GM19397 (cell line): ENCODE measurements around the gene SYCP1.
"Not testable (repeated sequence)": the region's sequence is repeated elsewhere in the genome, so short reads cannot be mapped to it uniquely, and the experiment has no call there.

Experiments
- ATAC-seq: cut with Tn5 transposase; IDR thresholded peaks from one replicate; pipeline ENCODE4 v1.9.1; 2021; ENCODE audit warnings: mild to moderate bottlenecking, moderate library complexity; ENCODE audit not compliant: unreplicated experiment

The SYCP1 gene

GRCh38 chr1:114976891-114977290, 122.2 kb downstream of the SYCP1 start:
- ATAC-seq, result no peak

- no peak for ATAC-seq
Observed at GRCh38 chr1:114979278-114979891, 124.7 kb downstream of the SYCP1 start.

GRCh38 chr1:114982251-114982650, 127.6 kb downstream of the SYCP1 start:
- ATAC-seq, result no peak

GRCh38 chr1:114986286-114986685, 131.6 kb downstream of the SYCP1 start:
- ATAC-seq, result no peak

GRCh38 chr1:114988095-114988494, 133.4 kb downstream of the SYCP1 start:
- no peak for ATAC-seq

- ATAC-seq, result no peak
Observed at GRCh38 chr1:114997510-114998289, 143.0 kb downstream of the SYCP1 start.

- no peak for ATAC-seq
Observed at GRCh38 chr1:115006191-115006590, 151.5 kb downstream of the SYCP1 start.

GRCh38 chr1:115012006-115012405, 157.3 kb downstream of the SYCP1 start:
- ATAC-seq, result no peak

GRCh38 chr1:115012434-115012833, 157.8 kb downstream of the SYCP1 start:
- ATAC-seq, result no peak

GRCh38 chr1:115013792-115014191, 159.1 kb downstream of the SYCP1 start:
- ATAC-seq, result no peak

- not testable (repeated sequence) for ATAC-seq
Observed at GRCh38 chr1:115019549-115019948, 164.9 kb downstream of the SYCP1 start.

- no peak for ATAC-seq
Observed at GRCh38 chr1:115021145-115021544, 166.5 kb downstream of the SYCP1 start.

GRCh38 chr1:115023593-115023992, 168.9 kb downstream of the SYCP1 start:
- no peak for ATAC-seq

- no peak for ATAC-seq
Observed at GRCh38 chr1:115029526-115029925, 174.9 kb downstream of the SYCP1 start, which contains the start of gene TSHB. TSS of gene TSHB (plus strand) at chr1:115029826. CDS start at chr1:115033363, 3,537 bp downstream.

GRCh38 chr1:115031595-115031994, 176.9 kb downstream of the SYCP1 start:
- ATAC-seq, result no peak

- no peak for ATAC-seq
Observed at GRCh38 chr1:115035652-115036051, 181.0 kb downstream of the SYCP1 start.

- ATAC-seq, result no peak
Observed at GRCh38 chr1:115036814-115037507, 182.3 kb downstream of the SYCP1 start.

GRCh38 chr1:115040501-115040900, 185.8 kb downstream of the SYCP1 start:
- ATAC-seq, result no peak

GRCh38 chr1:115041654-115042053, 187.0 kb downstream of the SYCP1 start:
- no peak for ATAC-seq
